PC-3 (cell line): ENCODE measurements around the gene ZBTB48. TPM values are rescaled to one million over a fixed set of nuclear protein-coding genes. Genes with fewer than 3 reads are reported as not detected.

Experiments
- ATAC-seq: fragments of 200-7000 bp; cut with Tn5 transposase; 2 replicates; pipeline ENCODE4 v1.9.1; 2020; ENCODE audit warnings: mild to moderate bottlenecking, moderate library complexity
- BruUV-seq: library from RNA; stranded (reverse); fragments of 400-500 nt; replicated peaks from 2 replicates; lab custom pipeline; 2021; lab: Mats Ljungman, UMichigan
- CTCF ChIA-PET: fragments of 300-600 bp; sonication (Branson Sonifier 250); formaldehyde crosslinking; loops from one replicate; lab custom pipeline; 2022; ENCODE audit warnings: antibody characterized with exemption; lab: Charles Lee
- POLR2A ChIA-PET: fragments of 300-600 bp; sonication (Branson Sonifier 250); formaldehyde crosslinking; loops from one replicate; lab custom pipeline; 2022; ENCODE audit warnings: antibody characterized with exemption; ENCODE audit not compliant: unreplicated experiment; lab: Charles Lee
- DNase-seq: peaks from one replicate; pipeline ENCODE4 v3.0.0-alpha.2; 2015
- H2AFZ ChIP-seq: fragments of 300-600 bp; sonication (generic); 2 replicates; pipeline ENCODE4 v1.6.0; 2016; ENCODE audit warnings: antibody characterized with exemption, low read length
- H3F3A ChIP-seq: fragments of 300-600 bp; sonication (generic); one replicate; pipeline ENCODE4 v1.6.0; 2017; ENCODE audit warnings: antibody characterized with exemption, low read length, control low read depth, mild to moderate bottlenecking; ENCODE audit not compliant: unreplicated experiment
- H3K27ac ChIP-seq: fragments of 300-600 bp; sonication (generic); 2 replicates; pipeline ENCODE4 v1.5.1; 2016; ENCODE audit warnings: mild to moderate bottlenecking, low read length
- H3K27me3 ChIP-seq: fragments of 300-600 bp; sonication (generic); 2 replicates; pipeline ENCODE4 v1.6.1; 2016; ENCODE audit warnings: low read length, mixed read lengths
- H3K36me3 ChIP-seq: fragments of 300-600 bp; sonication (generic); 2 replicates; pipeline ENCODE4 v1.6.1; 2016; ENCODE audit warnings: low read depth, mixed run types, low read length, mixed read lengths
- H3K4me1 ChIP-seq: fragments of 300-600 bp; sonication (generic); 2 replicates; pipeline ENCODE4 v1.5.1; 2016; ENCODE audit warnings: low read length; ENCODE audit not compliant: insufficient read depth
- H3K4me2 ChIP-seq: fragments of 300-600 bp; sonication (generic); 2 replicates; pipeline ENCODE4 v1.6.0; 2016; ENCODE audit warnings: low read length
- H3K4me3 ChIP-seq: fragments of 300-600 bp; sonication (generic); 2 replicates; pipeline ENCODE4 v1.5.1; 2016; ENCODE audit warnings: mild to moderate bottlenecking, low read length, mixed read lengths
- H3K79me2 ChIP-seq: fragments of 300-600 bp; sonication (generic); 2 replicates; pipeline ENCODE4 v1.6.1; 2017; ENCODE audit warnings: low read length, mixed read lengths
- H3K9ac ChIP-seq: fragments of 300-600 bp; sonication (generic); 2 replicates; pipeline ENCODE4 v1.6.0; 2016; ENCODE audit warnings: mild to moderate bottlenecking, low read length
- H3K9me2 ChIP-seq: fragments of 300-600 bp; sonication (generic); replicated peaks from 2 replicates; pipeline ENCODE4 v1.6.1; 2016; ENCODE audit warnings: mixed run types, low read length, mixed read lengths
- H3K9me3 ChIP-seq: fragments of 300-600 bp; sonication (generic); 2 replicates; pipeline ENCODE4 v1.6.1; 2016; ENCODE audit warnings: low read length, mixed read lengths
- H4K20me1 ChIP-seq: fragments of 300-600 bp; sonication (generic); 2 replicates; pipeline ENCODE4 v1.6.1; 2016; ENCODE audit warnings: low read length, mixed read lengths
- CTCF ChIP-seq: fragments of 300-600 bp; sonication (generic); conservative IDR thresholded peaks from 2 replicates; pipeline ENCODE4 v1.5.1; 2017; ENCODE audit warnings: antibody characterized with exemption, low read depth, mild to moderate bottlenecking, low read length
- EZH2 ChIP-seq: fragments of 300-600 bp; sonication (generic); IDR thresholded peaks from one replicate; pipeline ENCODE4 v1.6.1; 2017; ENCODE audit warnings: antibody characterized with exemption, mild to moderate bottlenecking, low read length; ENCODE audit not compliant: unreplicated experiment
- EZH2phosphoT487 ChIP-seq: fragments of 300-600 bp; sonication (generic); IDR thresholded peaks from 2 replicates; pipeline ENCODE4 v1.6.1; 2018; ENCODE audit warnings: mild to moderate bottlenecking, antibody characterized with exemption, low read length, borderline replicate concordance
- intact Hi-C: fragments of 100-400 bp; cut with micrococcal nuclease; formaldehyde crosslinking; loops from 2 replicates; pipeline ENCODE4 v1.9.0; 2023
- total RNA-seq: library from RNA; depleted of rRNA; stranded (reverse); fragments of >200 nt; gene quantifications from 2 replicates; pipeline ENCODE4 v1.2.3, GENCODE V29; 2014

The ZBTB48 gene
- total RNA-seq, 1 experiment from 2014 or later, result 47.2 TPM

- 0 out of 2 replicates have a peak, but pooled peaks cover 3% of the 10 kb centered on the region for H4K20me1 ChIP-seq
- no peak overlapping the region for H2AFZ ChIP-seq
- H3K36me3 ChIP-seq, result peaks cover 43% of the 10 kb centered on the region; the same call in 1 of the 2 replicates
- ATAC-seq, result no peak
- H3K9ac ChIP-seq, result no peak overlapping the region
- intact Hi-C loops, result no loop called here
- H3F3A ChIP-seq, result peaks cover 5% of the 10 kb centered on the region
- H3K9me3 ChIP-seq, result no peaks in the 10 kb centered on the region
- peaks cover 13% of the 10 kb centered on the region for H3K4me1 ChIP-seq
- no peak for TF ChIP-seq CTCF
- TF ChIP-seq EZH2, result no peak
- no peaks in the 10 kb centered on the region for H3K9me2 ChIP-seq
- H3K4me3 ChIP-seq, result no peak overlapping the region
- BruUV-seq, result no TSS peak
- H3K27ac ChIP-seq, result no peak overlapping the region
- peaks cover 55% of the 10 kb centered on the region for H3K79me2 ChIP-seq
- CTCF ChIA-PET, result no interaction called here
- no peak for DNase-seq
- POLR2A ChIA-PET, result no interaction called here
- no peaks in the 10 kb centered on the region for H3K27me3 ChIP-seq
- no peak overlapping the region for H3K4me2 ChIP-seq
Measured at GRCh38 chr1:6621429-6622391, 41.9 kb downstream of the ZBTB48 start.

GRCh38 chr1:6622396-6623152 is 42.8 kb downstream of the ZBTB48 start:
- Histone ChIP-seq H3K9me2 (no peaks in the 10 kb centered on the region), H3K9me3 (no peaks in the 10 kb centered on the region), H3K4me1 (peaks cover 13% of the 10 kb centered on the region), H3K4me3 (no peak overlapping the region), H3K4me2 (no peak overlapping the region), H3K79me2 (peaks cover 55% of the 10 kb centered on the region), H3K36me3 (peaks cover 43% of the 10 kb centered on the region; the same call in 1 of the 2 replicates), H3K27ac (no peak overlapping the region), H4K20me1 (0 out of 2 replicates have a peak, but pooled peaks cover 3% of the 10 kb centered on the region), H3K9ac (no peak overlapping the region), H2AFZ (no peak overlapping the region), H3F3A (peaks cover 5% of the 10 kb centered on the region), H3K27me3 (no peaks in the 10 kb centered on the region)
- intact Hi-C loops, result no loop called here
- POLR2A ChIA-PET, result no interaction called here
- no TSS peak for BruUV-seq
- CTCF ChIA-PET, result no interaction called here
- ATAC-seq, result no peak
- no peak for DNase-seq
- TF ChIP-seq CTCF, result no peak
- no peak for TF ChIP-seq EZH2
- no peak for TF ChIP-seq EZH2phosphoT487
